GM10266 (cell line): Measurements from ENCODE around the gene F5.

Experiments used
- DNase-seq: peaks from one replicate; pipeline ENCODE4 v3.0.0; 2012; ENCODE audit errors: extremely low spot score
- TF ChIP-seq, protein P1 (sequence below): IDR thresholded peaks from 2 replicates; pipeline ENCODE4 v1.5.1; 2012; ENCODE audit warnings: mild to moderate bottlenecking, low read depth; ENCODE audit not compliant: control insufficient read depth, insufficient read depth; ENCODE audit errors: missing control alignments

F5 gene

GRCh38 chr1:169478094-169478672 is 108.1 kb downstream of the F5 start:
- TF ChIP-seq, protein P1, sequence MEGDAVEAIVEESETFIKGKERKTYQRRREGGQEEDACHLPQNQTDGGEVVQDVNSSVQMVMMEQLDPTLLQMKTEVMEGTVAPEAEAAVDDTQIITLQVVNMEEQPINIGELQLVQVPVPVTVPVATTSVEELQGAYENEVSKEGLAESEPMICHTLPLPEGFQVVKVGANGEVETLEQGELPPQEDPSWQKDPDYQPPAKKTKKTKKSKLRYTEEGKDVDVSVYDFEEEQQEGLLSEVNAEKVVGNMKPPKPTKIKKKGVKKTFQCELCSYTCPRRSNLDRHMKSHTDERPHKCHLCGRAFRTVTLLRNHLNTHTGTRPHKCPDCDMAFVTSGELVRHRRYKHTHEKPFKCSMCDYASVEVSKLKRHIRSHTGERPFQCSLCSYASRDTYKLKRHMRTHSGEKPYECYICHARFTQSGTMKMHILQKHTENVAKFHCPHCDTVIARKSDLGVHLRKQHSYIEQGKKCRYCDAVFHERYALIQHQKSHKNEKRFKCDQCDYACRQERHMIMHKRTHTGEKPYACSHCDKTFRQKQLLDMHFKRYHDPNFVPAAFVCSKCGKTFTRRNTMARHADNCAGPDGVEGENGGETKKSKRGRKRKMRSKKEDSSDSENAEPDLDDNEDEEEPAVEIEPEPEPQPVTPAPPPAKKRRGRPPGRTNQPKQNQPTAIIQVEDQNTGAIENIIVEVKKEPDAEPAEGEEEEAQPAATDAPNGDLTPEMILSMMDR: no peak

GRCh38 chr1:169475806-169476387 is 110.4 kb downstream of the F5 start:
- TF ChIP-seq, protein P1: no peak
- DNase-seq: no peak

More at GRCh38 chr1:169478094-169478672, 108.1 kb downstream of the F5 start:
- DNase-seq: no peak

DNA sequence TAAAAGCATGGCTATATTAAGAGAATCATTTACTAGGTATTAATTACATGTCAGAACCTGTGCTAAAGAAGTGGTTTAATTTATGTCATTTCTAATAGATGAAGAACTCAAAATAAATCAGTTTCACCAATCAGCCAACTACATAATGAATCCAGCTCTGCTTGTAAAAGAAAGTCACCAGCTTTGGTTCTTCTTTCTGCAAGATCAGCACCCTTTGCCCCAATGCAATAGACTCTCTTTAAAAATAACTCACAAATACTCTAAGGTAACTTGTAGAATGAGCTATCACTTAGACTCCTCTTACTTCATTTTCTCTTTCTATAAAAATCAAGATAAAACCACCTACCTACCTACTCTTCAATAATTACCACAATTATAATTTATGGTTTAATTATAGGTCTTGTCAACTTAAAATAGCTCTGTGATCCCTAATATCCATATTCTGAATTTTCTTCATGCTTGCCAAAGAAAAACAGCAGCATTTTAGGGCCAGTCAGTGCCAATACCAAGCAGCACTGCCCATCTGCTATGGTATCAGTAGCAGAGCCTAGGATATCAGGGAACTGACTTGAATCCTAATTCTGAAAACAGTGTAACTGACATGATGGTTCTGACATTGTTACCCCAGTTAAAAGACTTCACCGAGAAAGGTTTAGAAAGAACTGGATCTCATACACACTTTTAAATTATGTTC is 111.8 kb downstream of the F5 start:
- TF ChIP-seq, protein P1: no peak
- DNase-seq: no peak

DNA sequence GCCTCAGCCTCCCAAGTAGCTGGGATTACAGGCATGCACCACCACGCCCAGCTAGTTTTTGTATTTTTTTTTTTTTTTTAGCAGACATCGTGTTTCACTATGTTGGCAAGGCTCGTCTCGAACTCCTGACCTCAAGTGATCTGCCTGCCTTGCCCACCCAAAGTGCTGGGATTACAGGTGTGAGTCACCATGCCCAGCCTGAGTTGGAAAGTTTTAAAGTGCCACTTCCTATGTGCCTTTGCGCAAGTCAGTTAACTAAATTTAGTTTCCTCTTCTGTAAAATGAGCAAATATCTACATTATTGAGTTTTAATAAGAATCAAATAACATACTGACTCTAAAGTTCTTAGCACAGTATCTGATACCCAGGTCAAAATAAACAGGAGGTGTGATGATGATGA is 112.9 kb downstream of the F5 start:
- TF ChIP-seq, protein P1: no peak
- no peak for DNase-seq

DNA sequence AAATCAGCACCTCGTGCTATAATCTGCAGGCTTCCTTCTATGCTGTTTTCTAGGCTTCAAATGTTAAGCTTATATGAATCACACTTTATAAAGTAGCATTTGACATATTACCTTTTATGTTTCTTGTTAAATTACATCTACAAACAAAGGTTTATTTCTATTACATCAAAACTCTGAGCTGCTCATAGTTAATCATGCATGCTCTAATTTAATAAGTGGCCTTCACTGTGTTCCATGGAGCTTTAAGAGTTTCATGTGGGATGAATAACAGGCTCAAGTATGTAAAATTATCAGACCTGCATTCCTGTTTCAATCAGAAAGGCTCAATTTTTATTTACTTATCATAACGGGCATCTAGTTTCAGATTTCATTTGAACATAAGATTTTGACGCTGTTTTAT is 113.5 kb downstream of the F5 start:
- no peak for DNase-seq
- TF ChIP-seq, protein P1: no peak

GRCh38 chr1:169468982-169469381 is 117.3 kb downstream of the F5 start:
- TF ChIP-seq, protein P1: no peak
- DNase-seq: no peak
